ENCODE results near the gene SPACA7.

Gene SPACA7

GRCh38 chr13:112465251-112466131, 89.3 kb downstream of the SPACA7 start:
- DNase-seq (ENCODE audit: low read depth), result no peak

DNA sequence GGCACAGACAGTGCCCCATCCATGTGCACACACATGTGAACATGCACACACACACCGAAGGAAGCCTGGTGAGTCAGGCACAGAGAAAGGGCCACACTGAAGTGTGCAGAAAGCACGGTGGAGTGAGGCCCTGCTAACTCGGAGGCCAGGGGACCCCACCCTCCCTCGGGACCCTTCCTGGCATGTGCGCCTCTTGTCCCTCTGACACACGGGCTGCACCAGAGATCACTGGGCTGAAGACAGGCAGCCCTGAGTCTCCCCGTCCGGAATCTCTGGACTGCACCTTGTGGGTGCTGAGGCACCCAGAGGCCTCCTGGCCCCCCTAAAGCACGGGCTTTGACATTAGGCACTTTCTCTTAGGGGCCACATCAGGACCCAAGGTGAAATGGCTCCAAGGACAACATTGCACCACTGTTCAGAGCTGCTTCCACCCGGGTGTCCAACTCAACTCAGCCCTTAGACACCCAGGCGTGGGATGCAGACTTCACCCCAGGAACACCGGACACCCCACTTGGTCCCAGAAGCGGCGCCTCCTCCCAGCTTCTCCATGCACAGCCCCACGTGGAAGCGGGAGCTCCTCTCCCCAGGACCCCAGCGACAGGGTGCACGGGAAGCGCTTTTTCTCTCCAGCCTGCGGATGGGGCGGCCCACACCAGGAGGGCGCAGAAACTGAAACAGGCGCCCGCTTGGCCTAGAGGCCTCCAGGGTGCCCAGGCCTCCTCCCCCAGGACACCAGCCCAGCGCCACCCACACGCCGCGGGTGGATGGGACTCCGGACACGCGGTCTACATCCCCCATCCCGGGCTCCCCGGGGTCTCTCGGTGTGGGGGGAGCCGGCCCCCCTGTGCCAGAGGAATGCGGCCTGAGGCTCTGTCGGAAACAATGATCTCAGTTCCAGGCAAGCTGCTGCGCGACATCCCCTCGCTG, 90.2 kb downstream of the SPACA7 start:
- no peak for DNase-seq (ENCODE audit: low read depth)

GRCh38 chr13:112467236-112467635, 91.1 kb downstream of the SPACA7 start:
- no peak for DNase-seq (ENCODE audit: low read depth)

GRCh38 chr13:112468069-112468468, 91.9 kb downstream of the SPACA7 start:
- DNase-seq (ENCODE audit: low read depth), result no peak

DNA sequence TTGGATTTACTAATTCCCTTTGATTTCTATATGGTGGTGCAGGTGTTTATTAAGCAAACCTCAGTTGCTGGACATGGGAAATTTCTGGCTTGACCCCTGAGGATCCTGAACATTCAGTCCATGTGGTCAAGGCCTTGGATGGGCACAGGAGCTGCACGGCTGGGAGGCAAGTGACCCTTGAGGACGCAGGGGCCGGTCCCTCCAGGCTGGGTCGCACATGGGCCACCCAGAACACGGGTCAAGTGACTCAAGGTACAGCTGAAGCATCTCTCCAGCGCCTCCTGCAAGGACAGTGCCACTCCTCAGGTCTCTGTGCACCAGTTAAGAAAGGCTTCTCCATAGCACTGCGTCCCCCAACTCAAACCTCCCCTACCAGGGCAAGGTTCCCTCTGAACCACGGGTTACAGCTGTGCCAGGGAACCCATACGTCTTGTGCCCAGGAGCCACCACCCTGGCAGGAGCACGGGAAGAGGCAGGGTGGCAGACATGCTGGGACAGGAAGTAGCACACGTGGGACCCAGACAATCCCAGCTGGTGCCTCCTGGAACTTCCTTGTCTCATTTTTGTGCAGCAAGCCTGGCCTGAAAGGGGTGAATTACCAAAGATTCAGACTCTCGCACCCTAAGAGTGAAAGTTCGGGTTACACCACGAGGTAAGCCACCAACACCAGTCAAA, 93.1 kb downstream of the SPACA7 start:
- DNase-seq (ENCODE audit: low read depth), result no peak

GRCh38 chr13:112473818-112474217, 97.7 kb downstream of the SPACA7 start:
- DNase-seq (ENCODE audit: low read depth), result no peak

DNA sequence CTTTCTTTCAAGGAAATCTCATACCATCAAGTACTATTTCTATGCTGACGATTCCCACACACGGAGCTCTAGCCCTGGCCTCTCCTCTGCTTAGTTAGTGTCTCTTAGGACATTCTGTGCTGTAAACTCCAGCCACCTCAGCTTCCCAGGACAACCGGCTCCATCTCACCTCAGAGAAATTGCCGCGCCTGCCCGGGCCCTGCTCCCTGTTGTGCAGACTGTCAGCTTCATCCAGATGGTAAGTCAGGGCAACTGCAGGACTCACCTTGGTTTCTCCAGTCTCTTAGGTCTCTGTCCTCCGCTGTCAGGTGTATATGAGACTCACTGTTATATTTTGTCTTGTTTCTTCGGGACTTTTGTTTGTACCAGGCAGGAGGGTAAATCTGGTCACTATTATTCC, 98.7 kb downstream of the SPACA7 start:
- DNase-seq (ENCODE audit: low read depth), result no peak

GRCh38 chr13:112475889-112476288, 99.7 kb downstream of the SPACA7 start:
- DNase-seq (ENCODE audit: low read depth), result no peak

DNA sequence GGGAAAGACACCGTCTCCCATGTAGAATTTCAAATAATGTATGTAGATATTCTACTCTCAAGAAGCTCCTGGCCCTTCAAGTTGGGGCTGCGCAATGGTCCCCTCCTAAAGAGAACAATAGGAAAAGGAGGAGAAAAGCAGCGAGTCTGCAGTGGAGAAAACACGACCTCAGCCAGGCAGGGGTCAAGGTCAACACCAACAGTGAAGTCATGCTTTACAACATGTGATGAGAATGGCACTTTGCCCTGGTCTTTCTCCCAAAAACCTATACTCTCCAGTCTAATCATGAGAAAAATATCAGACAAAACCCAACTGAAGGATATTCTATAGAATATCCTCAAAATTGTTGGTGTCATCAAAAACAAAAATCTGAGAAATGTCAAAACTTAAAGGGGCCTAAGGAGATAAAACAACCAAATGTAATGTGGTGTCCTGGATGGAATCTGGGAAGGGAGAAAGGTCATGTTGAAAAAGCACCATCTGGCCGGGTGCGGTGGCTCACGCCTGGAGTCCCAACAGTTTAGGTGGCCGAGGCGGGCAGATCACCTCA, 101.0 kb downstream of the SPACA7 start:
- no peak for DNase-seq (ENCODE audit: low read depth)

- no peak for DNase-seq (ENCODE audit: low read depth)
Observed at GRCh38 chr13:112479389-112479788, 103.2 kb downstream of the SPACA7 start.

DNA sequence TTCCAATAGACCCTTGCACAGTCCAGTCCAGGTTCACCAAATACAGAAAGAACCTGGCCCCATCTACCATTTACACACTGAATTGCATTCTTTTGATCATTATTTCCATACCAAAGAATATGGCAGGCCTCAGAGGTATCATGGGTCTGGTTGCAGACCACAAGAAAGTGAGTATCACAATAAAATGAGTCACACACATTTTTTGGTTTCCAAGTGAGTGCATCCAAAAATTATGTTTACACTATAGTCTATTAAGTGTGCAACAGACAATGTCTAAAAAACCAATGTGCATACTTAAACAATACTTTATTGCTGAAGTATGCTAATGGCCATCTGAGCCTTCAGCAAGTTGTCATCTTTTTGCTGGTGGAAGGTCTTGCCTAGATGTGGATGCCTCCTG, 105.3 kb downstream of the SPACA7 start:
- DNase-seq (ENCODE audit: low read depth), result no peak

DNA sequence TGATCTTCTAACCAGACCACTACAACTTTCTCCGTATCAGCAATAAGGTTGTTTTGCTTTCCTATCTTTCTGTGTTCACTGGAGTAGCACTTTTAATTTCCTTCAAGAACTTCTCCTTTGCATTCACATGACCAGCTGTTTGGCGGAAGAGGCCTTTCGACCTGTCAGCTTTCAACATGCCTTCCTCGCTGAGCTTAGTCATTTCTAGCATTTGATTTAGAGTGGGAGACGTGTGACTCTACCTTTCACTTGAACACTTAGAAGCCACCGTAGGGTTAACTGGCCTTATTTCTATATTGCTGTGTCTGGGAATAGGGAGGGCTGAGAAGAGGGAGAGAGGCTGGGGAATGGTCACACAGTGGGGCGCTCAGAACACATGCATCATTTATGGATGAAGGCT, 107.1 kb downstream of the SPACA7 start:
- no peak for DNase-seq (ENCODE audit: low read depth)

Data from activated T-cell treated with anti-CD3 and anti-CD28 coated beads for 24 hours (primary cell).